T-cell (primary cell): Measurements from ENCODE around the gene TULP1. TPM values are rescaled to one million over a fixed set of nuclear protein-coding genes. Genes with fewer than 3 reads are reported as not detected.

Experiments
- ATAC-seq, 4 experiments: fragments of 200-7000 bp in 3 of 4; fragments of 150-1000 bp in 1 of 4; cut with Tn5 transposase; replicated peaks in 1 of 4; 1 replicate in 3 of 4; 2 replicates in 1 of 4; pipeline ENCODE4 v1.10.0; 2021; ENCODE audit warnings: moderate library complexity in 3 of 4, mild to moderate bottlenecking in 2 of 4, moderate number of reproducible peaks in 1 of 4
- CTCF ChIA-PET, 2 donors: fragments of 300-600 bp; sonication (Branson Sonifier 250); formaldehyde crosslinking; loops; one replicate each; lab custom pipeline; 2022; ENCODE audit warnings: antibody characterized with exemption in 2 of 2; lab: Charles Lee
- POLR2A ChIA-PET, 2 donors: fragments of 300-600 bp; sonication (Branson Sonifier 250); formaldehyde crosslinking; loops; one replicate each; lab custom pipeline; 2022; ENCODE audit warnings: antibody characterized with exemption in 2 of 2; lab: Charles Lee
- DNase-seq, 35 experiments: peaks; one replicate each; pipeline versions ENCODE4 v3.0.0 to v3.0.0-alpha.2; 2013 to 2023
- H3K27ac ChIP-seq: one replicate; pipeline ENCODE4 v1.5.1; 2013; ENCODE audit warnings: low read length
- H3K27me3 ChIP-seq, 2 experiments: replicated peaks in 1 of 2; 1 replicate in 1 of 2; 2 replicates in 1 of 2; pipeline versions ENCODE4 v1.6.1 to v1.7.0; 2013; ENCODE audit warnings: low read length in 1 of 2, mixed read lengths in 1 of 2; ENCODE audit not compliant: control insufficient read depth in 2 of 2, insufficient read depth in 2 of 2; ENCODE audit errors: extremely low read depth in 1 of 2
- H3K36me3 ChIP-seq, 2 donors: 1 replicate in 1 of 2; 2 replicates in 1 of 2; pipeline versions ENCODE4 v1.6.1 to v1.7.0; 2013; ENCODE audit warnings: low read length in 1 of 2; ENCODE audit not compliant: control insufficient read depth in 2 of 2, insufficient read depth in 1 of 2; ENCODE audit errors: extremely low read depth in 1 of 2
- H3K4me1 ChIP-seq, 2 experiments: 1 replicate in 1 of 2; 2 replicates in 1 of 2; pipeline versions ENCODE4 v1.6.1 to v1.7.0; 2013; ENCODE audit warnings: low read length in 2 of 2, mixed read lengths in 1 of 2; ENCODE audit not compliant: insufficient read depth in 2 of 2, control insufficient read depth in 1 of 2; ENCODE audit errors: extremely low read depth in 1 of 2
- H3K4me3 ChIP-seq, 2 donors: 1 replicate in 1 of 2; 2 replicates in 1 of 2; pipeline versions ENCODE4 v1.5.1 to v1.7.0; 2013; ENCODE audit warnings: mild to moderate bottlenecking in 2 of 2, low read length in 1 of 2, moderate library complexity in 1 of 2; ENCODE audit not compliant: control insufficient read depth in 1 of 2; ENCODE audit errors: extremely low read depth in 1 of 2
- H3K9me3 ChIP-seq: 2 replicates; pipeline ENCODE4 v1.7.0; 2013
- H3K27ac Mint-ChIP-seq, 2 donors: one replicate each; pipeline ENCODE4 v1.8.0; 2020 to 2021; ENCODE audit warnings: mild to moderate bottlenecking in 2 of 2, mixed read lengths in 2 of 2
- H3K27me3 Mint-ChIP-seq, 2 donors: one replicate each; pipeline ENCODE4 v1.8.0; 2021 to 2022; ENCODE audit warnings: mixed read lengths in 2 of 2
- H3K36me3 Mint-ChIP-seq: one replicate; pipeline ENCODE4 v1.8.0; 2021; ENCODE audit warnings: mixed read lengths
- H3K4me1 Mint-ChIP-seq, 3 donors: one replicate each; pipeline ENCODE4 v1.8.0; 2020 to 2022; ENCODE audit warnings: mixed read lengths in 3 of 3, mild to moderate bottlenecking in 1 of 3
- H3K4me3 Mint-ChIP-seq, 3 donors: one replicate each; pipeline ENCODE4 v1.8.0; 2020 to 2022; ENCODE audit warnings: mild to moderate bottlenecking in 3 of 3, mixed read lengths in 3 of 3, moderate library complexity in 3 of 3
- H3K9me3 Mint-ChIP-seq, 3 donors: one replicate each; pipeline ENCODE4 v1.8.0; 2020 to 2022; ENCODE audit warnings: mixed read lengths in 3 of 3
- WGBS: methylation state at CpG from one replicate; pipeline ENCODE4 v1.1.5; 2013; ENCODE audit warnings: missing lambda C conversion rate; ENCODE audit not compliant: insufficient coverage; 5-methylcytosine and 5-hydroxymethylcytosine counted together
- total RNA-seq, 35 experiments: library from RNA in 6 of 35; stranded (reverse) in 6 of 35; fragments of 120-200 nt in 1 of 35; gene quantifications; one replicate each; pipeline versions ENCODE4 v1.2.1 to v1.2.4 and lab custom pipeline; 2013 to 2026

Gene TULP1
- total RNA-seq, 5 donors from 2014 or later (not counting 1 experiment from before 2014, with no cell fraction given) = not detected

- no peak overlapping the region for H3K4me3 Mint-ChIP-seq
- H3K27me3 Mint-ChIP-seq = no peaks in the 10 kb centered on the region
- Histone ChIP-seq H3K4me1 (peaks cover 0 to 14% of the 10 kb centered on the region in 2 experiments), H3K27ac (no peak overlapping the region), H3K4me3 (no peak overlapping the region), H3K27me3 (no peaks in the 10 kb centered on the region), H3K9me3 (no peaks in the 10 kb centered on the region), H3K36me3 (no peaks in the 10 kb centered on the region)
- no peaks in the 10 kb centered on the region for H3K36me3 Mint-ChIP-seq
- H3K9me3 Mint-ChIP-seq = no peaks in the 10 kb centered on the region
- ATAC-seq (no peak), DNase-seq (no peak)
- no peak overlapping the region for H3K27ac Mint-ChIP-seq
- CTCF ChIA-PET = interaction anchor here in 1 of 2 donors (0.6 kb wide), 1 partner anchor 26 kb away, joined by 3 read pairs; no protein-coding TSS in a partner anchor
- H3K4me1 Mint-ChIP-seq = peaks cover 11 to 21% (median 15%) of the 10 kb centered on the region in 3 donors
- POLR2A ChIA-PET = no interaction called here
- WGBS = 73% methylated on average over 4 of the region's 28 CpGs
These were observed 22.5 kb downstream of the TULP1 start for GRCh38 chr6:35489995-35490791.

- POLR2A ChIA-PET = interaction anchor here in 1 of 2 donors (0.6 kb wide), 1 partner anchor 1157 kb away, joined by 4 read pairs; no protein-coding TSS in a partner anchor
- CTCF ChIA-PET = interaction anchor here in 1 of 2 donors (0.6 kb wide), 1 partner anchor 25 kb away, joined by 3 read pairs; no protein-coding TSS in a partner anchor
- no peaks in the 10 kb centered on the region for H3K36me3 Mint-ChIP-seq
- H3K36me3 ChIP-seq = no peaks in the 10 kb centered on the region
- peaks cover 0 to 6% of the 10 kb centered on the region in 2 experiments for H3K4me1 ChIP-seq
- H3K27me3 Mint-ChIP-seq = no peaks in the 10 kb centered on the region
- H3K9me3 ChIP-seq = no peaks in the 10 kb centered on the region
- no peak overlapping the region for H3K4me3 ChIP-seq
- H3K4me3 Mint-ChIP-seq = no peak overlapping the region
- H3K27ac ChIP-seq = no peak overlapping the region
- no peak for ATAC-seq
- WGBS = no CpG with 5 or more reads among the region's 1 CpG
- H3K4me1 Mint-ChIP-seq = peaks cover 7 to 21% (median 12%) of the 10 kb centered on the region in 3 donors
- H3K27me3 ChIP-seq = peaks cover 0 to 3% of the 10 kb centered on the region in 2 experiments
- no peak overlapping the region for H3K27ac Mint-ChIP-seq
- no peaks in the 10 kb centered on the region for H3K9me3 Mint-ChIP-seq
- DNase-seq = no peak
These were observed 23.6 kb downstream of the TULP1 start for GRCh38 chr6:35489066-35489465.

- Mint-ChIP-seq H3K27me3 (no peaks in the 10 kb centered on the region), H3K36me3 (no peaks in the 10 kb centered on the region), H3K4me3 (no peak overlapping the region), H3K4me1 (peaks cover 3 to 21% (median 10%) of the 10 kb centered on the region in 3 donors), H3K27ac (no peak overlapping the region), H3K9me3 (no peaks in the 10 kb centered on the region)
- Histone ChIP-seq H3K9me3 (no peaks in the 10 kb centered on the region), H3K4me3 (no peak overlapping the region), H3K4me1 (peaks cover 0 to 5% of the 10 kb centered on the region in 2 experiments), H3K27ac (no peak overlapping the region), H3K36me3 (no peaks in the 10 kb centered on the region), H3K27me3 (peaks cover 0 to 3% of the 10 kb centered on the region in 2 experiments)
- POLR2A ChIA-PET = no interaction called here
- CTCF ChIA-PET = no interaction called here
- ATAC-seq (no peak), DNase-seq (no peak)
- 92% methylated on average over 7 of the region's 9 CpGs for WGBS
These were observed 24.2 kb downstream of the TULP1 start for GRCh38 chr6:35488517-35488862.

GRCh38 chr6:35487658-35488516, 24.8 kb downstream of the TULP1 start:
- no peak overlapping the region for H3K4me3 ChIP-seq
- H3K36me3 Mint-ChIP-seq = no peaks in the 10 kb centered on the region
- no peaks in the 10 kb centered on the region for H3K9me3 ChIP-seq
- peaks cover 3 to 15% (median 10%) of the 10 kb centered on the region in 3 donors for H3K4me1 Mint-ChIP-seq
- peaks cover 0 to 3% of the 10 kb centered on the region in 2 experiments for H3K27me3 ChIP-seq
- ChIA-PET CTCF (no interaction called here), POLR2A (interaction anchor here in 1 of 2 donors (0.6 to 0.7 kb wide), 2 partner anchors 9 to 213 kb away, joined by 4 to 13 read pairs; partner anchors contain the start of gene TEAD3)
- H3K27me3 Mint-ChIP-seq = no peaks in the 10 kb centered on the region
- ATAC-seq (no peak), DNase-seq (no peak)
- peak overlapping the region in 1 of 2 donors; percentile 13 for H3K27ac Mint-ChIP-seq
- H3K4me1 ChIP-seq = peaks cover 0 to 5% of the 10 kb centered on the region in 2 experiments
- H3K9me3 Mint-ChIP-seq = no peaks in the 10 kb centered on the region
- H3K4me3 Mint-ChIP-seq = no peak overlapping the region
- H3K27ac ChIP-seq = no peak overlapping the region
- 21% methylated on average over 4 of the region's 9 CpGs for WGBS
- H3K36me3 ChIP-seq = no peaks in the 10 kb centered on the region

GRCh38 chr6:35486005-35486925, 26.4 kb downstream of the TULP1 start:
- H3K9me3 Mint-ChIP-seq = no peaks in the 10 kb centered on the region
- no peaks in the 10 kb centered on the region for H3K27me3 Mint-ChIP-seq
- H3K4me1 ChIP-seq = peaks cover 0 to 5% of the 10 kb centered on the region in 2 experiments
- H3K27ac Mint-ChIP-seq = no peak overlapping the region
- ATAC-seq (no peak), DNase-seq (no peak)
- H3K4me3 ChIP-seq = no peak overlapping the region
- peaks cover 2 to 10% (median 4%) of the 10 kb centered on the region in 3 donors for H3K4me1 Mint-ChIP-seq
- ChIA-PET CTCF (interaction anchor here in 1 of 2 donors (0.6 kb wide), 1 partner anchor 148 kb away, joined by 4 read pairs; no protein-coding TSS in a partner anchor), POLR2A (interaction anchor here in 1 of 2 donors (0.6 kb wide), 1 partner anchor 11 kb away, joined by 3 read pairs; no protein-coding TSS in a partner anchor)
- no peaks in the 10 kb centered on the region for H3K9me3 ChIP-seq
- no peak overlapping the region for H3K27ac ChIP-seq
- peaks cover 0 to 3% of the 10 kb centered on the region in 2 experiments for H3K27me3 ChIP-seq
- H3K4me3 Mint-ChIP-seq = no peak overlapping the region
- no peaks in the 10 kb centered on the region for H3K36me3 ChIP-seq
- 96% methylated on average over 42 of the region's 61 CpGs for WGBS
- no peaks in the 10 kb centered on the region for H3K36me3 Mint-ChIP-seq
